Stimulated activated CD8-positive, alpha-beta memory T cell treated with anti-CD3 and anti-CD28 coated beads, Interleukin-7, amount 100 ng/mL, for 24 hours (primary cell): ENCODE measurements around the gene MIP.
"Not testable (repeated sequence)": the region's sequence is repeated elsewhere in the genome, so short reads cannot be mapped to it uniquely, and the experiment has no call there.

ENCODE experiments used
- DNase-seq: peaks from one replicate; pipeline ENCODE4 v3.0.0-alpha.2; 2020; ENCODE audit warnings: low read depth

The MIP gene

DNA sequence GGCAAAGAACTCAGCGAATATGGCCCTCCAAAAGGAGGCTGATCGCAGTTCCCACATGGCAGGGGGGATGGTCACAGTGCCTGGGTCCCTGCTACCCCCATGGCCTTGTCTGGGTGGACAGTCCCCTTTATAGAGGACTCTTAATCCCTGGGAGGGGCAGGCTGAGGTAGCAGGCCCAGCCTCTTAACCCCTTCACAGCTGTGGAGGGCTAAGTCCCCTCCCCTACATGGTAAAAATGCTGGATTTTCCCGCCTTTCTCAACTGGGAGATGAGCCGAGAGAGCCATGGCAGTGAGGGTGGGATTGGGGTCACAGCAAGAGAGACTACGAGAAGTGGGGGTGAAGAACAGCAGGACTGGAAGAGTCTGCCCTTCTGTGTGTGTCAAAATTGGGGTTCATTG, at the start of gene MIP:
MIP (minus strand) TSS at position 101 of the 400 bp plus-strand sequence; CDS start at position 57, 44 bp downstream.
- DNase-seq, result no peak

DNA sequence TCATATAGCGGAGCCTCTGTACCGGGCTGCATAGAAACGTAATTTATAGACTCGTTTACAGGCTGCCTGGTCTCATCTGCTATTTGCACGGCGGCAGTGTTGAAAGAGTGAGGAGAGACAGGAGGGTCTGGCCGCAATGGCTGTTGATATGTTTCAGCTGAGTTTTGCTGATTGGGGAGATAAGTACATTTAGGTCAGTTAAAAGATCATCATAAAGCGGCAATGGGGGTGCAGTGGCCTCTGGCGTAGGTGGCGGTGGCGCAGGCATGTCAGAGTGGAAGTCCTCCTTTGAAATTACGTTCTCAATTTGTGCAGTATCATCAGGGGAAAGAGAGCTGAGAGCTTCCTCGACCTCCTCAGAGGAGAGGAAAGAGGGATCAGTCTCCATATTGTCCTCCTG, 45.4 kb upstream of the MIP start:
- DNase-seq, result not testable (repeated sequence)

DNA sequence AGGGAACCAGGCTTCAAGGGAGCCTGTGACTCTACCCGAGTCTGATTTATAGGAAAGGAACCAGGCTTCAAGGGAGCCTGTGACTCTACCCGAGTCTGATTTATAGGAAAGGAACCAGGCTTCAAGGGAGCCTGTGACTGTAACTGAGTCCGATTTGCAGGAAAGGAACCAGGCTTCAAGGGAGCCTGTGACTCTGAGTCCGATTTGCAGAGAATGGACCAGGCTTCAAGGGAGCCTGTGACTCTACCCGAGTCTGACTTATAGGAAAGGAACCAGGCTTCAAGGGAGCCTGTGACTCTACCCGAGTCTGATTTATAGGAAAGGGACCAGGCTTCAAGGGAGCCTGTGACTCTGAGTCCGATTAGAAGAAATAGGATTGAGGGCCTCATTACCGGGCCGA, 45.0 kb upstream of the MIP start:
- not testable (repeated sequence) for DNase-seq

DNA sequence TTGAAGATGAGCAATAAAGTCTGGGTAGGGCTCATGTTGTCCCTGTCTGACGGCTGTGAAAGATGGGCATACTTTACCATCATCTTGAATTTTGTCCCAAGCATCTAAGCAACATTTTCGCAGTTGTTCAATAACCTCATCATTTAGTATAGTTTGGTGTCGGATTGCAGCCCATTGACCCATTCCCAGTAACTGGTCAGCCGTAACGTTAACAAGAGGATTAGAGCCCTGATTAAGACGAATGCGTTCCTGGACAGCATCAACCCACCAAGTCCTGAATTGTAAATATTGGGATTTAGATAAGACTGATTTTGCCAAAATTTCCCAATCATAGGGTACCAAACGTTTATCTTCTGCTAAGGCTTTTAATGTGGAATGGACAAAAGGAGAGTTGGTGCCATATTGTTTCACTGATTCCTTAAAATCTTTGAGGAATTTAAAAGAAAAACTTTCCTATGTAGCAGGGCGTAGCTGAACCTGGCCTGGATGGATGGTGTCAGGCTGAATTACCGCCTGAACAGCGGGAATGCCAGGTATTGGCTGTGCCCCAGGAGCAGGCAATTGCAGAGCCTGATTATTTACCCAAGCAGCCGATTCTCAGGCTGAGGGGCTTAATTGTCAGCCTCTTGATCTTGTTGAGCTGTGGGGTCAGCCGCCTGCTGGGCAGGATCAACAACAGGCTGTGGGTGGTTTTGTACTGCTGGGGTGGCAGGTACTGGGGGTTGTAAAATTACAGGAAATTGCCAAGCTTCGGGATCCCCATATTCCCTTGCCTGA, 43.9 kb upstream of the MIP start:
- DNase-seq, result not testable (repeated sequence)

DNA sequence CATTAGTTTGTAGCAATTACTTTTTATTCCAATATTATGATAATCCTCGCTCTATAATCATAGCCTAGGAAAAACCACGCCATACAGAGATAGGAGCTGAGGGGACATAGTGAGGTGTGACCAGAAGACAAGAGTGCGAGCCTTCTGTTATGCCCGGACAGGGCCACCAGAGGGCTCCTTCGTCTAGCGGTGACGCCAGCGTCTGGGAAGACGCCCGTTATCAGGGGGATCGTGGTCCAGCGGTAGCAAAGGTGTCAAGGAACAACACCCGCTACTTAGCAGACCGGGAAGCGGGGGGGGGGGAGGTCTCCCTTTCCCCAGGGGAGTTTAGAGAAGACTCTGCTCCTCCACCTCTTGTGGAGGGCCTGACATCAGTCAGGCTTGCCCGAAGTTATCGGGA, 42.2 kb upstream of the MIP start:
- DNase-seq, result not testable (repeated sequence)

DNA sequence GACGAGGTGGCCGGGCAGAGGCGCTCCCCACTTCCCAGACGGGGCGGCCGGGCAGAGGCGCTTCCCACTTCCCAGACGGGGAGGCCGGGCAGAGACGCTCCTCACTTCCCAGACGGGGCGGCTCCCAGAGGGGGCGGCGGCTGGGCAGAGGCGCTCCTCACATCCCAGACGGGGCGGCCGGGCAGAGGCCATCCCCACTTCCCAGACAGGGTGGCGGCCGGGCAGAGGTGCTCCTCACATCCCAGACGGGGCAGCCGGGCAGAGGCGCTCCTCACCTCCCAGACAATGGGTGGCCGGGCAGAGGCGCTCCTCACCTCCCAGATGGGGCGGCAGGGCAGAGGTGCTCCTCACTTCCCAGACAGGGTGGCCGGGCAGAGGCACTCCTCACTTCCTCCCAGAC, 40.0 kb upstream of the MIP start:
- DNase-seq, result not testable (repeated sequence)

DNA sequence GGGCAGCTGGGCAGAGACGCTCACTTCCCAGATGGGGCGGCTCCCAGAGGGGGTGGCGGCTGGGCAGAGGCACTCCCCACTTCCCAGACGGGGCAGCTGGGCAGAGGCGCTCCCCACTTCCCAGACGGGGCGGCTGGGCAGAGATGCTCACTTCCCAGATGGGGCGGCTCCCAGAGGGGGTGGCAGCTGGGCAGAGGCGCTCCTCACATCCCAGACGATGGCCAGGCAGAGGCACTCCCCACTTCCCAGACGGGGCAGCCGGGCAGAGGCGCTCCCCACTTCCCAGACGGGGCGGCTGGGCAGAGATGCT, 39.6 kb upstream of the MIP start:
- DNase-seq, result not testable (repeated sequence)

DNA sequence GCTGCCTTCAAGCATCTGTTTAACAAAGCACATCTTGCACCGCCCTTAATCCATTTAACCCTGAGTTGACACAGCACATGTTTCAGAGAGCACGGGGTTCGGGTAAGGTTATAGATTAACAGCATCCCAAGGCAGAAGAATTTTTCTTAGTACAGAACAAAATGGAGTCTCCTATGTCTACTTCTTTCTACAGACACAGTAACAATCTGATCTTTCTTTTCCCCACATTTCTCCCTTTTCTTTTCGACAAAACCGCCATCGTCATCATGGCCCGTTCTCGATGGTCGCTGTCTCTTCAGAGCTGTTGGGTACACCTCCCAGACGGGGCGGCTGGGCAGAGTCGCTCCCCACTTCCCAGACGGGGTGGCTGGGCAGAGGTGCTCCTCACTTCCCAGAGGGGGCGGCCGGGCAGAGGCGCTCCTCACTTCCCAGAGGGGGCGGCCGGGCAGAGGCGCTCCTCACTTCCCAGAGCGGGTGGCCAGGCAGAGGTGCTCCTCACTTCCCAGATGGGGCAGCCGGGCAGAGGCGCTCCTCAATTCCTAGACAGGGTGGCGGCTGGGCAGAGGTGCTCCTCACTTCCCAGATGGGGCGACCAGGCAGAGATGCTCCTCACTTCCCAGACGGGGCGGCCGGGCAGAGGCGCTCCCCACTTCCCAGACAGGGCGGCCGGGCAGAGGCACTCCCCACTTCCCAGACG, 39.1 kb upstream of the MIP start:
- DNase-seq, result not testable (repeated sequence)

DNA sequence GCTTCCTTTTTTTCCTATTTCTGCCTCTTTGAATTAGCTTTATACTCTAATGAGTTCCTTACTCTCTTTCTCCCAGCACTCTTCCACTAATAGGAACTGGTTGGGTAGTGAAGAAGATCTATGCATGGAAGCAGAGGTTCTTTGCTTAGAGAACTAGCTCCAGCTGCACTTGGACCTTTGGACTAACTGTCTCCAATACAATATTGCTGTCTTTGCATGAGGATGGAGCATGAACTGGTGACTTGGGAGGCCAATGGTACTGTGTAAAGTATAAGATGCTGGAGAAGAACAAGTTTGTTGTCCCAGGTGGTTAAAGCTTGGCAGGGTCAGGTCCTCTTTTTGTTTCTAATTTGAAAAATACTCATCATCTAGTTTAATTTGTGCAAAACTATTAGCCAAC, 35.9 kb upstream of the MIP start:
- no peak for DNase-seq

DNA sequence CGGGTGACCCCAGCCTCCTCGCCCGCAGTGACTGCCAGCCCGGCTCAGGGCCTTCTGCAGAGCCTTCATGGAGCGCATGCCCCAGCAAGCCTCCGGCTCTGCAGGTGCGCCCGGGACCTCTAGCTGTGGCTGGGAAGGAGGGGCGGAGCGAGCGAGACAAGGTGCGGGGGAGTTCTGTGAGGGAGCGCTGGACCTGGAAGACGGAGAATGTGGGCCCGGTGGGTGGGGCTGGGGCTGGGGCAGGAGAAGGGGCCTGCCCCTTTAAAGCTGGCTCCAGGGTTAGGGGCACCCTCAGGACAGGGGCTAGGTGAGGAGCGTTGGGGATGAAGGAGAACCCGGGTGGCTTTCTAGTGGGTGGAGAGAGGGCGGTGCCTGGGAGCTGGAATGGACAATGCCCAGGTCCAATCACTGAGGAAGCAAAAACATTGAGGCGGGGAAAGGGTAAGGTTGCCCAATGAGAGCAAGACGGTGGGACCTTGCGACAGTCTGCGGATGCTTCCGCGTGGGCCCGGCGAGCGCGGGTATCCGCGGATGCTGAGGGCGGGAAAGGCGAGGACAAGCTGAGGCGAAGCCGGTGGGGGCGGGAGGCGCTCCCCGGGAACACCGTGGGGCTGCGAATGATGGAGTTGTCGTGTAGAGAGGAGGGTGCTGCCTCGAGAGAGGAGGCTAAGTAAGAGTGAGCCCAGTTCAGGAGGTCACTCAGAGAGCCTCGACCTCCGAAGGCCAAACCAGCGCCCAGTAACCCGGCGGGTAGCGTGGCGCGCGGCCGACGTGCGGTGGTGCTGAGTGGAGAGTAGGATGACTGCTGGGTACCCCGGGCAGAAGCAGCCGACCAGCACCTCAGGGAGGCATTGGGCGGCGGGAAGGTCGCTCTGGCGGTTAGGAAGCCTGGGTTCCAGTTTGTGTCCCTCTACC, 33.8 kb upstream of the MIP start, which contains the start of gene GLS2:
GLS2 (minus strand) TSS at position 121 of the 915 bp plus-strand sequence; CDS start at position 78, 43 bp downstream.
- DNase-seq, result peak; percentile 33

DNA sequence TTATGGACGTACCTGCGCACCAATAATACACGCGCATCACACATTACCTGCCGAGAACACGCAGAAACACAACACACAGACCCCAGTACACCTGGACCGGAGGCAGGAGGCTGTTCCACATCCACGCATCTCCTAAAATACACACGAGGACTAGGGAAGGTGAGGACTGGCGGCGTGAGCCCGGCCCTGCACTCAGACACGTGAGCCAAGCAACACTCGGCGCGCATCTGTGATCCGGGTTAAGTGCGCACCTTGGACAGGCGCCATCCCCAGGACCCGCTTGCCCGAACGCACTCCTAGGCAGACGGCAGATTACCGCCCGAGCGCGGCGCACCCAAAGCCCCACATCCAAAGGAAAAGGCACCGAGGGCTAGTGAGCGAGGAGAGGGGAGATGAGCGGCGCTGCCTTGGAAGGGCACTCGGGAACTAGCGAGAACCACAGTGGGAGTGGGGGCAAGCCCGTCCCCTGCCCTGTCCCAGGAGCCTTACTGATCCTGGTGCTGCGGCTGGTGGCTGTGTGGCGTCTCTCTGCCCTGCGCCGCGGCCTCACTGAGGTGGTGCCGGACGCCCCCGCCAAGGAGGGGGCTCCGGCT, 33.1 kb upstream of the MIP start:
- DNase-seq, result no peak

DNA sequence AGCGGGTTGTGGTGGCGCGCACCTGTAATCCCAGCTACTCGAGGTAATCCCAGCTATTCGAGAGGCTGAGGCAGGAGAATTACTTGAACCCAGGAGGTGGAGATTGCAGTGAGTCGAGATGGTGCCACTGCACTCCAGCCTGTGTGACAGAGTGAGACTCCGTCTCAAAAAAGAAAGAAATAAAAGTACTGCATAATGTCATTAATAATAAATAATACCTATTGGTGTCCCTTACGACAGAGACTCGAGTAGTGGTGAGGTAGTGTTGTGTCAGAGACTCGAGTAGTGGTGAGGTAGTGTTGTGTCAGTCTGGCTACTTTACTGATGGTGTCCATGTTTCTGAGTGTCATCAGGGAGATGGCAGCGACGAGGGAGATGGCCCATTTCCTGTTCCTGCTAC, 32.2 kb upstream of the MIP start:
- DNase-seq, result no peak

DNA sequence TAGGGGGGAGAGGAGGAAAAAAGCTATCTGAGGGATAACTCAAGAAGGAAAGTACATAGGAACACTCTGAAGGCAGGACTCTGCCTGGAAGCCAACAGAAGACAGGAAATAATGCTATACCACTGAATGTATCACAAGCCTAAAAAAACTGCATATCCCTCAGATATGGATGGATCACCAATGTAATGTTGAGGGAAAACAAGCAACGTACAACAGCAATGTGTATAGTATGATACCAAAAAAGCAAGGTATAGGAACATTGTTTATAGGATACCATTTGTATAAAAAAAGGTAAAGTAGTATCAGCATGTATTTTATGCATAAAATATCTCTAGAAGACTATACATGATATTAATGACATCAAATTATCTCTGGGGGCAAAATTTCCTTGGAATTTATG, 30.1 kb upstream of the MIP start:
- no peak for DNase-seq

DNA sequence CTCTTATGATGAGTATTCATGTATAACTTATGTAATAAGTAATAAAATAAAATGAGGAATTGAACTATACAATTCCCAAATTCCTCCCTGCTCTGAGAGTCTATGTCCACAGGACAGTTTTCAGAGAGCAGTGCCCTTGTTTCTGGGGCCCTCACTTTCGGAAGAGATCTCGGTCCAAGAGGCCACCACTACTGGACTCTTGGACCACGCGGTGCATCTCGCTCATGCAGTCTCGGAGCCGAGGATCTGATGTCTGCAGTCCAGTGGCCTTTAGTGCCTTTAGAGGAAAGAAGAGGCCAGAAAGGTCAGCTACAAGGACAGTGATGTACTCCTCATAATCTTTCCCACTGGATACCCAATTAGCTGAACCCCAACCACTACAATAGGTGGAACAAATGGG, 25.2 kb upstream of the MIP start:
- DNase-seq, result no peak

DNA sequence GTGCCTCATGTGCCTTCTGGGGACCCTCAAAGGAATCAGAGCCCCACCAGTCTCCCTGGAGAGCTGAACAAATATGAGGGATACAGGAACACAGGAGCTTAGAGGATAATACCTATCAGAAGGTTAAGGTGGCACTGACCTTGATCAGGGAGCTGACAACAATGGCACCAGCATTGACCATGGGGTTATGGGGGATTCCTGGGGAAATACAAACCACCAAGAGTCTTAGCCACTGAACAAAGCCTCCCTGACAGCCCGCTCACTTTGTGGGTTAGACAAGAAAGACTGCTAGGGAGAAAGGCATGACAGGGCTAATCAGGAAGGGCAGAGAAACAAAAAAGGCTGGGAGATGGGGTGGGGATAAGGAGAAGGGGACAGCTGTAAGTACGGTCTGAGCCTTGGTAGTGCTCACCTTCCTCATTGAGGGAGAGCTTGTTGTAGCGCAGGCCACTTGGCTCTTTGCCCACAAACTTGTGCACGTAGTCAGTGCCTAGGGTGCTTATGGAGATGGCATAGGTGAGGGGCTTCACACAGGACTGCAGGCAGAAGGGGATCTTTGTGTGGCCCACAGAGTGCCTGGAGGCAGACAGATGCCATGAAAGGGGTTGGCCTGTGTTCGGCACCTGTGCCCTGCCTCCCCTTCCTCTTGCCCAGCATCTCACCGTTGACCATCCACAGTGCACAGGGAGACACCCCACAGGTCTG, 23.2 kb upstream of the MIP start:
- DNase-seq, result no peak

DNA sequence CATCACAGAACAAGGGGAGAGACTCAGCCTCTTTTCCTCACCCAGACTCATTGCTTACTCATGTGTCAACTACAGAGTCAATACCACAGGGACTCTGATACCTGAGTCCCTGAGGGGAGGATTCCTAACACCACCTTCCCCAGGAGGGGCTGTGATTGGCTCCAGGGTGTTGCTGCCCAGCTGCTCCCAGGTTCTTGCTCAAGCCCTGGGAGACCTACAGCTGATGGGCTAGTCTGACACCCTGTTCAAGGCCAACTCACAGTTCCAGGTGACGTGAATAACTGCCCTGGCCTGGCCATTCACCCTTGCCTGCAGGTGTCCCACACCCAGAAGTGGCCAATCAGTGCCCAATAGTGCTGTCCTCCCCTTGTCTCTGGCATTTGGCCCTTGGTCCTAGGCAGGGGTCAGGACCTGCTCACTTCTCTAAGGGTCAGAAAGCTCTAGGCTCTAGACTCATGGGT, 22.5 kb upstream of the MIP start:
- no peak for DNase-seq

DNA sequence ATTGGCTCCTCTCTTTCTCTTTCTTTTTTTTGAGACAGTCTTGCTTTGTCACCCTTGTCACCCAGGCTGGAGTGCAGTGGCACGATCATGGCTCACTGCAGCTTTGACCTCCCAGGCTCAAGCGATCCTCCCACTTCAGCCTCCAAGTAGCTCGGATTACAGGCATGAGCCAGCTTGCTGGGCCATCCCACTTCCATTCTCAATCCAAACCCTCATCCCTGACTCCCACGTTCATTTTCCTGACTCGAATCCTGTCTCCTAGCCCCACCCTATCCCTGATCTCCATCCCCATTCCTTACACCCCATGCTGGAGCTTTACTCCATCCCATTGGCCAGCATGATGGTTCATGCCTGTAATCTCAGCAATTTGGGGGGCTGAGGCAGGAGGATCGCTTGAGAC, 21.7 kb upstream of the MIP start:
- DNase-seq, result no peak

DNA sequence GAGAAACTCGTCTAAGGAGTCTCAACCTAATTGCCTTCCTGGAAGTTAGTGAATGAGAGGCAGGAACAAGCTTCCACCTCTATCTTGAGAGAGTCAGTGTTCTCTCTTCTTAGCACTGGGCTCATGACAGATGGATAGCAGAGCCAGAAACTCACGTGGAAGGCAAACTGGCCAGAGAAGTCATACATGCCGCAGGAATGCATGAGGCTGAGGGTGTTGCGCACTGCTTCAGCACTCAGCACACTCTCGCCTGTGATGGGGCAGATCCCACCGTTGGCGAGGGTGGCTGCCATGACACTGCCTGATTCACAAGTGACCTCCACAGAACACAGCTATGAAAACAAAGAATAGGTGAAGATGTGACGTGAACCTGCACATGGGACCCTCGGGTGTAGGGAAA, 19.9 kb upstream of the MIP start:
- no peak for DNase-seq

DNA sequence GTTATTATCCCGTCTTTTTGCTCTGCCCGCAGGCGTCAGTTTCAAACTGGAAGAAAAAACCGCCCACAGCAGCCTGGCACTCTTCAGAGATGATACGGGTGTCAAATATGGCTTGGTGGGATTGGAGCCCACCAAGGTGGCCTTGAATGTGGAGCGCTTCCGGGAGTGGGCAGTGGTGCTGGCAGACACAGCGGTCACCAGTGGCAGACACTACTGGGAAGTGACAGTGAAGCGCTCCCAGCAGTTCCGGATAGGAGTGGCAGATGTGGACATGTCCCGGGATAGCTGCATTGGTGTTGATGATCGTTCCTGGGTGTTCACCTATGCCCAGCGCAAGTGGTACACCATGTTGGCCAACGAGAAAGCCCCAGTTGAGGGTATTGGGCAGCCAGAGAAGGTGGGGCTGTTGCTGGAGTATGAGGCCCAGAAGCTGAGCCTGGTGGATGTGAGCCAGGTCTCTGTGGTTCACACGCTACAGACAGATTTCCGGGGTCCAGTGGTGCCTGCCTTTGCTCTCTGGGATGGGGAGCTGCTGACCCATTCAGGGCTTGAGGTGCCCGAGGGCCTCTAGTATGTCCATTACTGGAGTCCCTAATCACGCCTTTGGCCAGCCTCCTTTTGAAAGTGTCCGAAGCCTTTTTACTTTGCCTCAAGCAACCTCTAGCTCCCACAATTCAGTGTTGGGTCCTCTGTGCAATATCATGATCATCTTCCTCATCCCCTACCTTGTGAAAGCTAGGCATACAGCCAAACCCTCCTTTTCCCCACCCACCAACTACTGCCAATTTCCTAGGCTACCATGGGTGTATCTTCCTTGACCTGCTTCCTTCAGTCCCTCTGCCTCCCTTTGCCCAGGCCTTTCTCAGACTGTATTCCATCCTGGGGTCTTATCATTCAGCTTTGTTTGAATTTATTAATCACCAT, 14.8 kb upstream of the MIP start:
- no peak for DNase-seq
